ENCODE data around the gene PROM1.

Gene PROM1

DNA sequence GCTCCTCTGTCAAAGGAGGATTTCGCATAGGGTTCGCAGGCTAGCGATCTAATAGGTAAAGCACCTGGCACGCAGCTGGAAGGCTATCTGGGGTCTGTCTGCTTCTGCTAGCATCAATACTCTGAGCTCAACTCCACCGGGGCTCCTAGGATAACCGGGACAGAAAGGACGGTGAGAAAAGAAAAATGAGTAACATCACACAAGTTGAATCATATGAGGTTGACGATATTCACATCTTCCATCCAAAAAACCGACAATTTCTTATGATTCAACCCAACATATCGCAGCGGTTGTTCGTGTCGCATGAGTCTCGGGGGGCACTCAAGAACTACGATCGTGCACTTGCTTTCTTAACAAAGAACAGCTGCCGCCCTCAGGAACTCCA is 1.8 kb downstream of the PROM1 start:
- H2AFZ ChIP-seq (ENCODE audit: insufficient read depth, low read length, poor library complexity), result peak overlapping the region; percentile 91
- H3K36me3 ChIP-seq (ENCODE audit: control insufficient read depth in 1 of 2, insufficient read depth in 2 of 2, low read length in 2 of 2), result no peaks in the 10 kb centered on the region
- H4K91ac ChIP-seq (ENCODE audit: low read depth, low read length), result no peak overlapping the region
- no peak overlapping the region for H4K8ac ChIP-seq (ENCODE audit: low read depth, low read length)
- H3K4me1 ChIP-seq (ENCODE audit: control insufficient read depth in 1 of 2, insufficient read depth in 2 of 2, low read length in 2 of 2), result peaks cover 5 to 10% of the 10 kb centered on the region in 2 experiments
- no peaks in the 10 kb centered on the region for H3K27me3 ChIP-seq (ENCODE audit: insufficient read depth, low read length)
- peak overlapping the region; percentile 15 for H2AK5ac ChIP-seq (ENCODE audit: low read length)
- no peak overlapping the region for H4K12ac ChIP-seq (ENCODE audit: low read depth, low read length)
- H3K9me3 ChIP-seq (ENCODE audit: insufficient read depth, low read depth, low read length), result no peaks in the 10 kb centered on the region
- H3K4ac ChIP-seq (ENCODE audit: low read depth, low read length), result no peak overlapping the region
- peaks cover 6% of the 10 kb centered on the region for H3K79me1 ChIP-seq (ENCODE audit: low read length)
- peak overlapping the region; percentile 4 for H3K9ac ChIP-seq (ENCODE audit: low read length)
- H2BK5ac ChIP-seq (ENCODE audit: low read depth, low read length, poor library complexity), result no peak overlapping the region
- DNase-seq, result no peak
- no peak overlapping the region for H3K27ac ChIP-seq (ENCODE audit: low read depth, low read length)
- H3K79me2 ChIP-seq (ENCODE audit: control insufficient read depth, insufficient read depth, low read length, poor library complexity), result peaks cover 7% of the 10 kb centered on the region
- H2BK12ac ChIP-seq (ENCODE audit: low read length), result peak overlapping the region; percentile 2
- H3K23ac ChIP-seq (ENCODE audit: low read length), result no peak overlapping the region
- H3K4me2 ChIP-seq (ENCODE audit: low read length), result peak overlapping the region; percentile 93
- no peak overlapping the region for H2BK120ac ChIP-seq (ENCODE audit: insufficient read depth, low read length, poor library complexity)
- no peak overlapping the region for H3K18ac ChIP-seq (ENCODE audit: low read length)
- H3K14ac ChIP-seq (ENCODE audit: low read length), result no peak overlapping the region
- H3K4me3 ChIP-seq (ENCODE audit: low read depth, low read length), result peak overlapping the region; percentile 76
- WGBS (ENCODE audit: extremely low coverage, insufficient coverage, insufficient read length), result no CpG with 5 or more reads among the region's 17 CpGs

DNA sequence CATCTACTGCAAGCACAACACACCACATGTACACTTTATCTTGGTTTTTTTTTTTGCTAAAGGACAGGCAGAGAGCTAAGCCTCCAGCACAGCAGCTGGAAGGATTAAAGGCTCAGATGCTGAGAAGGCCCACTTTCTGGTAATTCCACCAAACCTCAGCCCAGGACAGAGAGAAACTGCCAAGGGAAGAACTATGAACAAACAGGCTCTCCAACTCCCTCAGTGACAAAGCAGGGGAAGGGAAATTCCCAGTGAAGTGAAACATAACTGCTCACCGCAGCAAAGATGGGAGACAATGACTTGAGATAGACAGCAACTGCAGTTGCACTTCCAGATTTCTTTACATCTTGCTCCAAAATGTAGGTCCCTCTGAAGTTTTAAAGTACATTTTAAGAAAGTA is 4.8 kb downstream of the PROM1 start:
- WGBS (ENCODE audit: extremely low coverage, insufficient coverage, insufficient read length), result no CpG with 5 or more reads among the region's 1 CpG

DNA sequence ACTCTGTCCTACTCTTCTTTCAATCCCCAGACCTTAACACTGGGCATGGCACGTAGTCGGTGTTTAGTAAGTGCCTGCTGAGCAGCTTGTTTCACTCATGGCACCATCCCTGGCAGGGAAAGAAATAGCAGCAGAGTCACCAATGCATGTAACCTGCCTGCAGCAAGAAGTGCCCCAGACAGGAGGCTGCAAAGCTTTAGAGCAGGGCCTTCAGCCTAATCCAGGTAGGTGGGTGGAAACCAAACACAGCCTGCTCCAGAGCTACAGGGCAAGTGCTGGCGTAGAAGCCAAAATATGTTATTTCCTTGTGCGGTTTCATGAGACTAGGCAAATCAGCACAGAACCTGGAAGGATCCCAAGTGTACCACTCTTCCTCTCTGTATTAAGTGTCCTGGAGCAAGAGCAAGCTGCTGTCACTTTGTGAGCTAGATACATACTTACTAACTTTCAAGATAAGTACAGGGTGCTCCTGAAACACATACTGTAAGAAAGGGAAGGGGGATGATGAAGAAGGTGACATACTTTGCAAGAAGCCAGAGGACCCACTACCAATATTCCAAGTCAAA is 5.5 kb downstream of the PROM1 start:
- Histone ChIP-seq H3K4me2 (ENCODE audit: low read length) (no peak overlapping the region), H3K79me2 (ENCODE audit: control insufficient read depth, insufficient read depth, low read length, poor library complexity) (peaks cover 7% of the 10 kb centered on the region), H3K79me1 (ENCODE audit: low read length) (peaks cover 6% of the 10 kb centered on the region), H2BK120ac (ENCODE audit: insufficient read depth, low read length, poor library complexity) (no peak overlapping the region), H4K8ac (ENCODE audit: low read depth, low read length) (no peak overlapping the region), H2BK12ac (ENCODE audit: low read length) (no peak overlapping the region), H3K4me1 (ENCODE audit: control insufficient read depth in 1 of 2, insufficient read depth in 2 of 2, low read length in 2 of 2) (peaks cover 3 to 9% of the 10 kb centered on the region in 2 experiments), H3K18ac (ENCODE audit: low read length) (peak overlapping the region; percentile 11), H4K12ac (ENCODE audit: low read depth, low read length) (no peak overlapping the region), H3K14ac (ENCODE audit: low read length) (no peak overlapping the region), H3K27me3 (ENCODE audit: insufficient read depth, low read length) (no peaks in the 10 kb centered on the region), H3K23ac (ENCODE audit: low read length) (no peak overlapping the region), H2AK5ac (ENCODE audit: low read length) (no peak overlapping the region), H2AFZ (ENCODE audit: insufficient read depth, low read length, poor library complexity) (no peak overlapping the region), H3K9ac (ENCODE audit: low read length) (no peak overlapping the region), H3K9me3 (ENCODE audit: insufficient read depth, low read depth, low read length) (no peaks in the 10 kb centered on the region), H3K4me3 (ENCODE audit: low read depth, low read length) (no peak overlapping the region), H4K91ac (ENCODE audit: low read depth, low read length) (no peak overlapping the region), H3K36me3 (ENCODE audit: control insufficient read depth in 1 of 2, insufficient read depth in 2 of 2, low read length in 2 of 2) (peaks cover 0 to 4% of the 10 kb centered on the region in 2 experiments), H2BK5ac (ENCODE audit: low read depth, low read length, poor library complexity) (no peak overlapping the region), H3K4ac (ENCODE audit: low read depth, low read length) (no peak overlapping the region), H3K27ac (ENCODE audit: low read depth, low read length) (no peak overlapping the region)
- WGBS (ENCODE audit: extremely low coverage, insufficient coverage, insufficient read length), result no CpG with 5 or more reads among the region's 4 CpGs
- DNase-seq, result no peak

More for the DNA sequence above, 4.8 kb downstream of the PROM1 start:
- H2AK5ac ChIP-seq (ENCODE audit: low read length), result no peak overlapping the region
- H3K9ac ChIP-seq (ENCODE audit: low read length), result peak overlapping the region; percentile 21
- H4K8ac ChIP-seq (ENCODE audit: low read depth, low read length), result no peak overlapping the region
- DNase-seq, result peak in 1 of 2 donors; percentile 15
- H3K4me2 ChIP-seq (ENCODE audit: low read length), result no peak overlapping the region
- no peak overlapping the region for H3K4me3 ChIP-seq (ENCODE audit: low read depth, low read length)
- peaks cover 7% of the 10 kb centered on the region for H3K79me2 ChIP-seq (ENCODE audit: control insufficient read depth, insufficient read depth, low read length, poor library complexity)
- H3K36me3 ChIP-seq (ENCODE audit: control insufficient read depth in 1 of 2, insufficient read depth in 2 of 2, low read length in 2 of 2), result peaks cover 0 to 4% of the 10 kb centered on the region in 2 experiments
- H3K27ac ChIP-seq (ENCODE audit: low read depth, low read length), result no peak overlapping the region
- no peak overlapping the region for H3K4ac ChIP-seq (ENCODE audit: low read depth, low read length)
- H2BK120ac ChIP-seq (ENCODE audit: insufficient read depth, low read length, poor library complexity), result no peak overlapping the region
- H3K4me1 ChIP-seq (ENCODE audit: control insufficient read depth in 1 of 2, insufficient read depth in 2 of 2, low read length in 2 of 2), result peaks cover 5 to 12% of the 10 kb centered on the region in 2 experiments
- H4K91ac ChIP-seq (ENCODE audit: low read depth, low read length), result no peak overlapping the region
- H2AFZ ChIP-seq (ENCODE audit: insufficient read depth, low read length, poor library complexity), result no peak overlapping the region
- H3K9me3 ChIP-seq (ENCODE audit: insufficient read depth, low read depth, low read length), result no peaks in the 10 kb centered on the region
- H3K18ac ChIP-seq (ENCODE audit: low read length), result no peak overlapping the region
- H3K23ac ChIP-seq (ENCODE audit: low read length), result peak overlapping the region; percentile 70
- H3K27me3 ChIP-seq (ENCODE audit: insufficient read depth, low read length), result no peaks in the 10 kb centered on the region
- peaks cover 6% of the 10 kb centered on the region for H3K79me1 ChIP-seq (ENCODE audit: low read length)
- no peak overlapping the region for H2BK12ac ChIP-seq (ENCODE audit: low read length)
- H4K12ac ChIP-seq (ENCODE audit: low read depth, low read length), result no peak overlapping the region
- H3K14ac ChIP-seq (ENCODE audit: low read length), result no peak overlapping the region
- H2BK5ac ChIP-seq (ENCODE audit: low read depth, low read length, poor library complexity), result no peak overlapping the region

DNA sequence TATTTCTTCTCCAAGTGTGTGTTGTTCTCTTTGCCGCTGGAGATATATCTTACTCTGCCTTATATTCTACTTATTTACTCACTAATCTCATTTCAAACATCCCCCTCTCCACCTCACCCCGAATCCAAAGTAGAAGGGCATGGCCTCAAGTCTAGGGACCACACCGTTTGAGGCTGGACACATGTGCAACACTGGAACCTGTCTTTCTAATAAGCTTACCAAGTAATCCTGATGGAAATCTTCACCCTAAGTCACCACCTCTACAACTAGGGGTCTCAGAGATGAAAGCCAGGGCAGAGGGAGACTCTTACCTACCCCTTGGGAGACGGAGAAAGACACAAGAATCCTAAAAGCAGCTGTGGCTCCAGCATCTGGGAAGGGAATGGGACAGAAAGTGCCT is 6.0 kb downstream of the PROM1 start:
- no peak overlapping the region for H3K4ac ChIP-seq (ENCODE audit: low read depth, low read length)
- H3K14ac ChIP-seq (ENCODE audit: low read length), result no peak overlapping the region
- no peaks in the 10 kb centered on the region for H3K27me3 ChIP-seq (ENCODE audit: insufficient read depth, low read length)
- no peak overlapping the region for H3K18ac ChIP-seq (ENCODE audit: low read length)
- H3K23ac ChIP-seq (ENCODE audit: low read length), result no peak overlapping the region
- H3K79me2 ChIP-seq (ENCODE audit: control insufficient read depth, insufficient read depth, low read length, poor library complexity), result peaks cover 4% of the 10 kb centered on the region
- no peak overlapping the region for H4K91ac ChIP-seq (ENCODE audit: low read depth, low read length)
- H3K4me2 ChIP-seq (ENCODE audit: low read length), result no peak overlapping the region
- no peak overlapping the region for H4K12ac ChIP-seq (ENCODE audit: low read depth, low read length)
- H3K27ac ChIP-seq (ENCODE audit: low read depth, low read length), result no peak overlapping the region
- no peak overlapping the region for H2BK12ac ChIP-seq (ENCODE audit: low read length)
- H3K9ac ChIP-seq (ENCODE audit: low read length), result no peak overlapping the region
- H2BK5ac ChIP-seq (ENCODE audit: low read depth, low read length, poor library complexity), result no peak overlapping the region
- H3K4me3 ChIP-seq (ENCODE audit: low read depth, low read length), result no peak overlapping the region
- no CpG with 5 or more reads among the region's 4 CpGs for WGBS (ENCODE audit: extremely low coverage, insufficient coverage, insufficient read length)
- no peak overlapping the region for H2BK120ac ChIP-seq (ENCODE audit: insufficient read depth, low read length, poor library complexity)
- H3K9me3 ChIP-seq (ENCODE audit: insufficient read depth, low read depth, low read length), result no peaks in the 10 kb centered on the region
- no peak overlapping the region for H2AK5ac ChIP-seq (ENCODE audit: low read length)
- peaks cover under 1 to 5% of the 10 kb centered on the region in 2 experiments for H3K4me1 ChIP-seq (ENCODE audit: control insufficient read depth in 1 of 2, insufficient read depth in 2 of 2, low read length in 2 of 2)
- H2AFZ ChIP-seq (ENCODE audit: insufficient read depth, low read length, poor library complexity), result no peak overlapping the region
- no peak overlapping the region for H4K8ac ChIP-seq (ENCODE audit: low read depth, low read length)
- DNase-seq, result no peak
- peaks cover 0 to 4% of the 10 kb centered on the region in 2 experiments for H3K36me3 ChIP-seq (ENCODE audit: control insufficient read depth in 1 of 2, insufficient read depth in 2 of 2, low read length in 2 of 2)
- peaks cover 3% of the 10 kb centered on the region for H3K79me1 ChIP-seq (ENCODE audit: low read length)

Data from trophoblast cell (in vitro differentiated cells and primary cell).